Endothelial cell of umbilical vein (primary cell): ENCODE results near the gene CDC42.

Experiments
- CTCF ChIP-seq, 2 donors: IDR thresholded peaks; 1 replicate in 1 of 2; 2 replicates in 1 of 2; pipeline ENCODE4 v1.5.1; 2011; ENCODE audit warnings: low read length in 2 of 2, mild to moderate bottlenecking in 2 of 2, moderate library complexity in 2 of 2, control low read depth in 1 of 2, inconsistent platforms in 1 of 2, low read depth in 1 of 2; ENCODE audit not compliant: insufficient read depth in 1 of 2; ENCODE audit errors: extremely low read depth in 1 of 2
- MAX ChIP-seq: IDR thresholded peaks from 2 replicates; pipeline ENCODE4 v1.6.1; 2011; ENCODE audit not compliant: insufficient read depth, insufficient read length
- POLR2A ChIP-seq: IDR thresholded peaks from 2 replicates; pipeline ENCODE4 v1.6.1; 2012; ENCODE audit warnings: low read depth, mild to moderate bottlenecking, control low read depth, low read length

- TF ChIP-seq POLR2A (no peak), CTCF (IDR thresholded peaks at IDR 0.05; ENCODE audit: extremely low read depth in 1 of 2, insufficient read depth in 1 of 2, low read depth in 1 of 2, low read length in 2 of 2) (no peak), MAX (no peak)
Observed at GRCh38 chr1:22053861-22054770, 1.6 kb downstream of the CDC42 start.
